Liver (tissue), 3 donors: ENCODE data around the gene DPYD.

ENCODE experiments used
- ATF3 ChIP-seq: IDR thresholded peaks from 2 replicates; pipeline ENCODE4 v1.6.1; 2016; ENCODE audit warnings: antibody characterized with exemption
- CTCF ChIP-seq: fragments of 150-350 bp; IDR thresholded peaks from 2 replicates; pipeline ENCODE4 v1.5.1; 2017; ENCODE audit warnings: improper control_type of control experiment, low read depth, low read length; ENCODE audit not compliant: missing input control
- FOXA1 ChIP-seq: IDR thresholded peaks from 2 replicates; pipeline ENCODE4 v1.6.1; 2016; ENCODE audit warnings: antibody characterized with exemption
- MAX ChIP-seq: IDR thresholded peaks from 2 replicates; pipeline ENCODE4 v1.6.1; 2016; ENCODE audit warnings: antibody characterized with exemption
- RAD21 ChIP-seq, 2 donors: IDR thresholded peaks; 2 replicates each; pipeline ENCODE4 v1.6.1; 2016; ENCODE audit warnings: antibody characterized with exemption in 2 of 2, mild to moderate bottlenecking in 2 of 2
- REST ChIP-seq: IDR thresholded peaks from 2 replicates; pipeline ENCODE4 v1.6.1; 2016; ENCODE audit warnings: antibody characterized with exemption, mild to moderate bottlenecking
- donor health status: healthy.
- donor health status: healthy.

- no peak for TF ChIP-seq CTCF
- no peak for TF ChIP-seq FOXA1
- TF ChIP-seq RAD21 (IDR thresholded peaks at IDR 0.05) = no peak
- TF ChIP-seq ATF3 = no peak
- TF ChIP-seq MAX = no peak
- TF ChIP-seq REST = no peak
Measured at GRCh38 chr1:97577613-97578012, 343.2 kb downstream of the DPYD start.
